ENCODE measurements around the gene SPP1. TPM values are rescaled to one million over a fixed set of nuclear protein-coding genes. Genes with fewer than 3 reads are reported as not detected.

SPP1 gene
- total RNA-seq, 1 donor: 7.6 TPM

DNA sequence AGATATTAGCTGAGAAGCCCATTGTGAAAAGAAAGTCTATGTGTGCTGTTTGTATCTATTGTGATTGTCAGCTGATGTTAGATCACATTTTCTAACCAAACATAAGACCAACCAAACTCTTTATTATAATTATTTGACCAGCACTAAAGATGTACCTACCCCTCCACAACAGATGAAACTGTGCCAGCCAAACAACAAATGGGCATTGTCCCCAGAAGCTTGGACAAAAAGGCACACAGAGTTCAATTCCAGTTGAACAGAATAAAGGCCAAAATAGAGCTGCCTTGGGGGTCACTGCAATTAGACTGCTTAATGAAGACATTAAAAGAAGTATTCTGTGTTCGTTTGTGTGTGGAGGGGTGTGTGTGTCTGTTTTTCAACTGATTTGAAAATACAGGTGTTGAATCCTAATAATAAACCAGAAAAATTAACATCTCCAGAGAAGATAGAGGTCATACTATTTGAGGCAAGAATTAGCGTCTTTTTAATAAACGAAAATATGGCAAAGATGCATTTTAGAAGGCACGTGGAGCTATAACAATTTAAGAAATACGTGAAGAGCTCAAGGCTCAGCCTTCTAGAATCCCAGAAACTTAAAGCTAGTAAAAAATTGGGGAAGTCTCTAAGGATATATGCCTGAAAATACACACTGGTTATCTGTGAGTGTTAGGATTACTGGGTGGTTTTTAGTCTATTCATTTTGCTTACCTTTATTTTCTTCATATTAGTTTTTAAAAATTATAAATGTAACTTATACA, 2.2 kb downstream of the SPP1 start:
- DNase-seq (ENCODE audit: insufficient read length, low spot score, missing footprints): no peak
- Histone ChIP-seq H3K79me2 (ENCODE audit: insufficient read depth, low read length) (no peaks in the 10 kb centered on the region), H3K27me3 (ENCODE audit: insufficient read depth, low read length) (peaks cover 10% of the 10 kb centered on the region), H4K20me1 (ENCODE audit: insufficient read depth, low read length) (no peaks in the 10 kb centered on the region), H3K4me1 (ENCODE audit: insufficient read depth, low read length) (peaks cover 18% of the 10 kb centered on the region), H3K27ac (ENCODE audit: low read depth, low read length) (no peak overlapping the region), H2AFZ (ENCODE audit: low read length) (peak overlapping the region; percentile 34), H3K4me3 (ENCODE audit: insufficient read depth, low read length) (no peak overlapping the region), H3K9me3 (ENCODE audit: low read depth, low read length) (no peaks in the 10 kb centered on the region), H3K36me3 (ENCODE audit: insufficient read depth, low read length) (no peaks in the 10 kb centered on the region), H3K4me2 (ENCODE audit: insufficient read depth, low read length) (no peak overlapping the region)
- TF ChIP-seq, protein P1, sequence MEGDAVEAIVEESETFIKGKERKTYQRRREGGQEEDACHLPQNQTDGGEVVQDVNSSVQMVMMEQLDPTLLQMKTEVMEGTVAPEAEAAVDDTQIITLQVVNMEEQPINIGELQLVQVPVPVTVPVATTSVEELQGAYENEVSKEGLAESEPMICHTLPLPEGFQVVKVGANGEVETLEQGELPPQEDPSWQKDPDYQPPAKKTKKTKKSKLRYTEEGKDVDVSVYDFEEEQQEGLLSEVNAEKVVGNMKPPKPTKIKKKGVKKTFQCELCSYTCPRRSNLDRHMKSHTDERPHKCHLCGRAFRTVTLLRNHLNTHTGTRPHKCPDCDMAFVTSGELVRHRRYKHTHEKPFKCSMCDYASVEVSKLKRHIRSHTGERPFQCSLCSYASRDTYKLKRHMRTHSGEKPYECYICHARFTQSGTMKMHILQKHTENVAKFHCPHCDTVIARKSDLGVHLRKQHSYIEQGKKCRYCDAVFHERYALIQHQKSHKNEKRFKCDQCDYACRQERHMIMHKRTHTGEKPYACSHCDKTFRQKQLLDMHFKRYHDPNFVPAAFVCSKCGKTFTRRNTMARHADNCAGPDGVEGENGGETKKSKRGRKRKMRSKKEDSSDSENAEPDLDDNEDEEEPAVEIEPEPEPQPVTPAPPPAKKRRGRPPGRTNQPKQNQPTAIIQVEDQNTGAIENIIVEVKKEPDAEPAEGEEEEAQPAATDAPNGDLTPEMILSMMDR (IDR thresholded peaks at IDR 0.05; ENCODE audit: extremely low read depth, low read depth, low read length): no peak

DNA sequence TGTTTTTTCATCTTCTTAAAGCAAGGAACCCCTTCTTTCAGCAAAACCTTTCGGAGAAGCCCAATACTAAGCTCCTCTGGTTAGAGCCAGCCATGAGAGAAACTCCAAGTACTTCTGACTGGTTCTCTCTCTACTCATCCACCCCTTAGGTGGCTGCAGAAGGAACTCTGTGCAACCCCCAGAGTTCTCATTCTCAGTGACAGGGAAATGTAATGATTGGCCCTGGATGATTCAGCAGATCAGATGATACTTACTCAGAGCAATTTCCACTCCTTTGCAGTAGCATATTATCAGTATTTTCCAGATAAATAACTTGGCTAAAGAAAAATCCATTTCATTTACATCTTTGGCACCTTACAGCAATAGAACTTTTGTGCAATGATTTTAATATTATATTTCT, 3.2 kb downstream of the SPP1 start:
- TF ChIP-seq, protein P1 (IDR thresholded peaks at IDR 0.05; ENCODE audit: extremely low read depth, low read depth, low read length): no peak
- DNase-seq (ENCODE audit: insufficient read length, low spot score, missing footprints): no peak
- H2AFZ ChIP-seq (ENCODE audit: low read length): peak overlapping the region; percentile 20

DNA sequence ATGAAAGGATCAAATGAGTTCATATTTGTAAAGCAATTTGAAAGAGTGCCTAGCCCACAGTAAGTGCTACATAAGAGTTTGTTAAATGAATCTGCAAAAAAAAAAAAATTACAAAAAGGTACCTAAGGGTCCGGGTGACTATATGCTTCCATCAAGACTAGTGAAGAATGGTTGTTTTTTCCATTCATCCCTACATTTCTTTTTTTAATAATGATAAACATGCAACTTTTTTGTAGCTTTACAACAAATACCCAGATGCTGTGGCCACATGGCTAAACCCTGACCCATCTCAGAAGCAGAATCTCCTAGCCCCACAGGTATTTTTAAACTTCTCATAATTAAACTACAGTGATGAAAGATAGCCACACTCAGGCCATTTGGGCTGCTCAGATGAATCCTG, 4.3 kb downstream of the SPP1 start:
- no peaks in the 10 kb centered on the region for H3K79me2 ChIP-seq (ENCODE audit: insufficient read depth, low read length)
- no peak for DNase-seq (ENCODE audit: insufficient read length, low spot score, missing footprints)
- H3K4me1 ChIP-seq (ENCODE audit: insufficient read depth, low read length): peaks cover 10% of the 10 kb centered on the region
- H3K27me3 ChIP-seq (ENCODE audit: insufficient read depth, low read length): peaks cover 10% of the 10 kb centered on the region
- H3K36me3 ChIP-seq (ENCODE audit: insufficient read depth, low read length): no peaks in the 10 kb centered on the region
- H3K9me3 ChIP-seq (ENCODE audit: low read depth, low read length): no peaks in the 10 kb centered on the region
- H4K20me1 ChIP-seq (ENCODE audit: insufficient read depth, low read length): no peaks in the 10 kb centered on the region
- H2AFZ ChIP-seq (ENCODE audit: low read length): no peak overlapping the region
- TF ChIP-seq, protein P1 (IDR thresholded peaks at IDR 0.05; ENCODE audit: extremely low read depth, low read depth, low read length): no peak
- no peak overlapping the region for H3K4me3 ChIP-seq (ENCODE audit: insufficient read depth, low read length)
- H3K27ac ChIP-seq (ENCODE audit: low read depth, low read length): no peak overlapping the region
- H3K4me2 ChIP-seq (ENCODE audit: insufficient read depth, low read length): no peak overlapping the region

More for the DNA sequence above, 3.2 kb downstream of the SPP1 start:
- H3K4me3 ChIP-seq (ENCODE audit: insufficient read depth, low read length): peak overlapping the region; percentile 4
- no peak overlapping the region for H3K27ac ChIP-seq (ENCODE audit: low read depth, low read length)
- H4K20me1 ChIP-seq (ENCODE audit: insufficient read depth, low read length): no peaks in the 10 kb centered on the region
- H3K79me2 ChIP-seq (ENCODE audit: insufficient read depth, low read length): no peaks in the 10 kb centered on the region
- peaks cover 10% of the 10 kb centered on the region for H3K27me3 ChIP-seq (ENCODE audit: insufficient read depth, low read length)
- H3K4me2 ChIP-seq (ENCODE audit: insufficient read depth, low read length): peak overlapping the region; percentile 29
- H3K36me3 ChIP-seq (ENCODE audit: insufficient read depth, low read length): no peaks in the 10 kb centered on the region
- H3K4me1 ChIP-seq (ENCODE audit: insufficient read depth, low read length): peaks cover 14% of the 10 kb centered on the region
- H3K9me3 ChIP-seq (ENCODE audit: low read depth, low read length): no peaks in the 10 kb centered on the region

DNA sequence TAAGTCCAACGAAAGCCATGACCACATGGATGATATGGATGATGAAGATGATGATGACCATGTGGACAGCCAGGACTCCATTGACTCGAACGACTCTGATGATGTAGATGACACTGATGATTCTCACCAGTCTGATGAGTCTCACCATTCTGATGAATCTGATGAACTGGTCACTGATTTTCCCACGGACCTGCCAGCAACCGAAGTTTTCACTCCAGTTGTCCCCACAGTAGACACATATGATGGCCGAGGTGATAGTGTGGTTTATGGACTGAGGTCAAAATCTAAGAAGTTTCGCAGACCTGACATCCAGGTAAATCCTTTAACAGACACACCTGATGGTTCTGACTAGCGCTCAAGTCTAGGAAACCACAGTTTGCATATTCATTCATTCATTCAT, 6.0 kb downstream of the SPP1 start:
- Histone ChIP-seq H3K4me1 (ENCODE audit: insufficient read depth, low read length) (no peaks in the 10 kb centered on the region), H3K27ac (ENCODE audit: low read depth, low read length) (no peak overlapping the region), H3K4me3 (ENCODE audit: insufficient read depth, low read length) (no peak overlapping the region), H3K27me3 (ENCODE audit: insufficient read depth, low read length) (no peaks in the 10 kb centered on the region), H2AFZ (ENCODE audit: low read length) (no peak overlapping the region), H4K20me1 (ENCODE audit: insufficient read depth, low read length) (no peaks in the 10 kb centered on the region), H3K79me2 (ENCODE audit: insufficient read depth, low read length) (no peaks in the 10 kb centered on the region), H3K9me3 (ENCODE audit: low read depth, low read length) (no peaks in the 10 kb centered on the region), H3K36me3 (ENCODE audit: insufficient read depth, low read length) (no peaks in the 10 kb centered on the region), H3K4me2 (ENCODE audit: insufficient read depth, low read length) (no peak overlapping the region)
- DNase-seq (ENCODE audit: insufficient read length, low spot score, missing footprints): no peak
- TF ChIP-seq, protein P1 (IDR thresholded peaks at IDR 0.05; ENCODE audit: extremely low read depth, low read depth, low read length): no peak

Measured in osteoblast (primary cell).